Measurements from ENCODE around the gene A2M. TPM values are rescaled to one million over a fixed set of nuclear protein-coding genes. Genes with fewer than 3 reads are reported as not detected.

Gene A2M
- total RNA-seq, 1 donor from 2014 or later: 4.2 TPM

GRCh38 chr12:9047105-9047504 lies 68.6 kb downstream of the A2M start:
- TF ChIP-seq EZH2 (IDR thresholded peaks at IDR 0.05; ENCODE audit: insufficient read depth, low read length): no peak
- TF ChIP-seq CTCF (IDR thresholded peaks at IDR 0.05; ENCODE audit: insufficient read depth, low read depth, low read length): no peak
- Mint-ChIP-seq H3K27me3 (ENCODE audit: low read depth, unreplicated experiment) (no peaks in the 10 kb centered on the region), H3K27ac (ENCODE audit: unreplicated experiment) (no peak overlapping the region), H3K9me3 (ENCODE audit: unreplicated experiment) (no peaks in the 10 kb centered on the region), H3K4me1 (ENCODE audit: low read depth, unreplicated experiment) (no peaks in the 10 kb centered on the region), H3K36me3 (ENCODE audit: low read depth, unreplicated experiment) (no peaks in the 10 kb centered on the region), H3K4me3 (ENCODE audit: unreplicated experiment) (no peak overlapping the region)
- no peak for DNase-seq (ENCODE audit: low read depth)
- Histone ChIP-seq H3K4me2 (ENCODE audit: low read length) (no peak overlapping the region), H2AFZ (ENCODE audit: low read depth, low read length) (no peak overlapping the region), H3K27me3 (ENCODE audit: insufficient read depth, low read length) (no peaks in the 10 kb centered on the region), H3K9ac (ENCODE audit: low read length) (no peak overlapping the region), H3K4me3 (ENCODE audit: insufficient read depth, low read depth, low read length) (no peak overlapping the region), H3K4me1 (ENCODE audit: insufficient read depth, low read length) (no peaks in the 10 kb centered on the region), H3K79me2 (ENCODE audit: insufficient read depth, low read length) (no peaks in the 10 kb centered on the region), H3K36me3 (ENCODE audit: insufficient read depth, low read length) (no peaks in the 10 kb centered on the region), H4K20me1 (ENCODE audit: insufficient read depth, low read length) (no peaks in the 10 kb centered on the region), H3K27ac (ENCODE audit: low read depth, low read length) (no peak overlapping the region), H3K9me3 (ENCODE audit: insufficient read depth, low read depth, low read length) (no peaks in the 10 kb centered on the region)
- FAIRE-seq: no peak

GRCh38 chr12:9043766-9044165 lies 72.0 kb downstream of the A2M start:
- TF ChIP-seq EZH2 (IDR thresholded peaks at IDR 0.05; ENCODE audit: insufficient read depth, low read length) (no peak), CTCF (IDR thresholded peaks at IDR 0.05; ENCODE audit: insufficient read depth, low read depth, low read length) (no peak)
- Histone ChIP-seq H3K4me1 (ENCODE audit: insufficient read depth, low read length) (no peaks in the 10 kb centered on the region), H3K27me3 (ENCODE audit: insufficient read depth, low read length) (no peaks in the 10 kb centered on the region), H3K79me2 (ENCODE audit: insufficient read depth, low read length) (no peaks in the 10 kb centered on the region), H3K27ac (ENCODE audit: low read depth, low read length) (no peak overlapping the region), H3K9ac (ENCODE audit: low read length) (no peak overlapping the region), H2AFZ (ENCODE audit: low read depth, low read length) (no peak overlapping the region), H3K9me3 (ENCODE audit: insufficient read depth, low read depth, low read length) (no peaks in the 10 kb centered on the region), H3K4me2 (ENCODE audit: low read length) (no peak overlapping the region), H3K4me3 (ENCODE audit: insufficient read depth, low read depth, low read length) (no peak overlapping the region), H4K20me1 (ENCODE audit: insufficient read depth, low read length) (no peaks in the 10 kb centered on the region), H3K36me3 (ENCODE audit: insufficient read depth, low read length) (no peaks in the 10 kb centered on the region)
- H3K4me3 Mint-ChIP-seq (ENCODE audit: unreplicated experiment): no peak overlapping the region
- H3K27ac Mint-ChIP-seq (ENCODE audit: unreplicated experiment): no peak overlapping the region
- H3K4me1 Mint-ChIP-seq (ENCODE audit: low read depth, unreplicated experiment): no peaks in the 10 kb centered on the region
- FAIRE-seq (no peak), DNase-seq (ENCODE audit: low read depth) (no peak)
- H3K27me3 Mint-ChIP-seq (ENCODE audit: low read depth, unreplicated experiment): no peaks in the 10 kb centered on the region
- no peaks in the 10 kb centered on the region for H3K9me3 Mint-ChIP-seq (ENCODE audit: unreplicated experiment)
- no peaks in the 10 kb centered on the region for H3K36me3 Mint-ChIP-seq (ENCODE audit: low read depth, unreplicated experiment)

GRCh38 chr12:9041321-9041720 lies 74.4 kb downstream of the A2M start:
- H2AFZ ChIP-seq (ENCODE audit: low read depth, low read length): no peak overlapping the region
- H3K4me2 ChIP-seq (ENCODE audit: low read length): no peak overlapping the region
- H3K9ac ChIP-seq (ENCODE audit: low read length): no peak overlapping the region
- Mint-ChIP-seq H3K27me3 (ENCODE audit: low read depth, unreplicated experiment) (no peaks in the 10 kb centered on the region), H3K4me3 (ENCODE audit: unreplicated experiment) (no peak overlapping the region), H3K36me3 (ENCODE audit: low read depth, unreplicated experiment) (no peaks in the 10 kb centered on the region), H3K27ac (ENCODE audit: unreplicated experiment) (no peak overlapping the region), H3K9me3 (ENCODE audit: unreplicated experiment) (no peaks in the 10 kb centered on the region), H3K4me1 (ENCODE audit: low read depth, unreplicated experiment) (no peaks in the 10 kb centered on the region)
- no peaks in the 10 kb centered on the region for H4K20me1 ChIP-seq (ENCODE audit: insufficient read depth, low read length)
- H3K79me2 ChIP-seq (ENCODE audit: insufficient read depth, low read length): no peaks in the 10 kb centered on the region
- H3K27ac ChIP-seq (ENCODE audit: low read depth, low read length): no peak overlapping the region
- H3K27me3 ChIP-seq (ENCODE audit: insufficient read depth, low read length): no peaks in the 10 kb centered on the region
- no peaks in the 10 kb centered on the region for H3K4me1 ChIP-seq (ENCODE audit: insufficient read depth, low read length)
- no peak overlapping the region for H3K4me3 ChIP-seq (ENCODE audit: insufficient read depth, low read depth, low read length)
- TF ChIP-seq CTCF (IDR thresholded peaks at IDR 0.05; ENCODE audit: insufficient read depth, low read depth, low read length) (no peak), EZH2 (IDR thresholded peaks at IDR 0.05; ENCODE audit: insufficient read depth, low read length) (no peak)
- FAIRE-seq (no peak), DNase-seq (ENCODE audit: low read depth) (peak; percentile 25)
- H3K9me3 ChIP-seq (ENCODE audit: insufficient read depth, low read depth, low read length): no peaks in the 10 kb centered on the region
- H3K36me3 ChIP-seq (ENCODE audit: insufficient read depth, low read length): no peaks in the 10 kb centered on the region
